Adrenal gland (tissue), 12 donors: ENCODE measurements around the gene HECTD1. TPM values are rescaled to one million over a fixed set of nuclear protein-coding genes. Genes with fewer than 3 reads are reported as not detected.
"Not testable (repeated sequence)": the region's sequence is repeated elsewhere in the genome, so short reads cannot be mapped to it uniquely, and the experiment has no call there.

Experiments
- DNase-seq, 7 donors: peaks; one replicate each; pipeline ENCODE4 v3.0.0-alpha.2; 2019 to 2020
- H3K27ac ChIP-seq, 5 donors: fragments of 200-600 bp; sonication (generic) in 4 of 5; 1 replicate in 3 of 5; 2 replicates in 2 of 5; pipeline versions ENCODE4 v1.5.1 to v1.8.0; 2016 to 2020; ENCODE audit warnings: mild to moderate bottlenecking in 1 of 5
- H3K27me3 ChIP-seq: fragments of 200-600 bp; 2 replicates; pipeline ENCODE4 v1.8.0; 2021
- H3K36me3 ChIP-seq, 2 donors: fragments of 200-600 bp; replicated peaks in 1 of 2; 1 replicate in 1 of 2; 2 replicates in 1 of 2; pipeline versions ENCODE4 v1.5.1 to v1.8.0; 2018 to 2022
- H3K4me1 ChIP-seq, 2 donors: fragments of 200-600 bp; replicated peaks in 1 of 2; 1 replicate in 1 of 2; 2 replicates in 1 of 2; pipeline versions ENCODE4 v1.5.1 to v1.8.0; 2018 to 2021
- H3K4me3 ChIP-seq, 4 donors: fragments of 200-600 bp; sonication (generic) in 3 of 4; one replicate each; pipeline ENCODE4 v1.5.1; 2016 to 2018
- H3K9me3 ChIP-seq, 3 donors: fragments of 200-600 bp; sonication (generic) in 1 of 3; replicated peaks in 1 of 3; 1 replicate in 2 of 3; 2 replicates in 1 of 3; pipeline versions ENCODE4 v1.5.1 to v1.8.0; 2016 to 2021
- POLR2A ChIP-seq, 2 donors: fragments of 450-650 bp; IDR thresholded peaks; one replicate each; pipeline ENCODE4 v1.6.1; 2017; ENCODE audit warnings: antibody characterized with exemption in 2 of 2, mild to moderate bottlenecking in 2 of 2, moderate library complexity in 1 of 2
- WGBS, 4 donors: extraction: QIAGEN DNeasy Blood & Tissue Kit in 2 of 4; methylation state at CpG; one replicate each; pipeline versions ENCODE4 v1.1.5 to v1.1.7; 2013 to 2017; 5-methylcytosine and 5-hydroxymethylcytosine counted together
- intact Hi-C, 2 donors: fragments of 100-400 bp; cut with DNase I; formaldehyde crosslinking; loops; one replicate each; pipeline versions ENCODE4 v1.14.1 to v1.15.0; 2022 to 2023
- polyA plus RNA-seq, 3 donors: library from polyadenylated mRNA; stranded (reverse); fragments of 200-250 nt in 2 of 3; fragments of 350-450 nt in 1 of 3; fragmentation: Illumina TruSeq in 1 of 3; extraction: RNeasy Lipid Tissue Mini Kit (QIAGEN cat#74804) in 1 of 3; gene quantifications; one replicate each; pipeline ENCODE4 v1.2.3, GENCODE V29; 2013 to 2014
- total RNA-seq, 9 donors: library from RNA; depleted of rRNA in 4 of 9; stranded (reverse); fragments of >200 nt in 4 of 9; fragments of 120-200 nt in 1 of 9; fragmentation: NEBNext Ultra II Directional in 1 of 9; extraction: Animal tissue kit (Norgen Biotek cat#: 25700) in 1 of 9; gene quantifications; one replicate each; pipeline versions ENCODE4 v1.1.0 to v1.2.4, GENCODE V29; 2013 to 2023
- TF ChIP-seq, protein P1 (sequence below), 6 experiments: fragments of 450-650 bp in 4 of 6; fragments of 200-600 bp in 2 of 6; sonication (generic) in 1 of 6; IDR thresholded peaks; 1 replicate in 5 of 6; 2 replicates in 1 of 6; pipeline versions ENCODE4 v1.5.1 to v1.8.0; 2016 to 2021; ENCODE audit warnings: antibody characterized with exemption in 6 of 6, mild to moderate bottlenecking in 2 of 6, moderate library complexity in 1 of 6
- donor health status: healthy with polysubstance abuse.
- donor health status: Bipolar disorder and iron deficiency.
- donor health status: DM: yes; HTN: yes; CAD: no.
- donor health status: DM: no; HTN: no; CAD: no.
- donor health status: DM: no; HTN: no; CAD: no.
- donor health status: DM: yes; HTN: yes; CAD: no.

Gene HECTD1
- total and polyA plus RNA-seq, 12 donors, result 77.1 to 309 (median 185) TPM

DNA sequence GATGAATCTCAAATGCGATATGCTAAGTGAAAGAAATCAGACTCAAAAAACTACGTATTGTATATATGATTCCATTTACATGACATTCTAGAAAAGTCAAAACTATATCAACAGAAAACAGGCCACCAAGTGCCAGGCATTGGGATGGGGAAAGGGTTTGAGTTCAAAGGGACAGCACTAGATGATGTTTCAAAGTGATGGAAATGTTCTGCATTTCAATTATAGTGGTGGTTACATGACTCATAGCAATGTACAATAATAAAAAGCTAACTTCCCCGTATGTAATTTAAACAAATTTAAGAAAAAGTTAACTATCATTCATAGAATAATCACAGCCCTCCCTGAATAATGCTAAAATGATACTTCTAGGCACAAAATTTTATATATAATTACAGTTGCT lies 13.5 kb downstream of the HECTD1 start:
- H3K4me1 ChIP-seq, result peaks cover 63 to 75% of the 10 kb centered on the region in 2 donors
- peak overlapping the region in 3 of 5 donors; percentile 82 to 89 (median 83) for H3K27ac ChIP-seq
- intact Hi-C loops, result no loop called here
- H3K27me3 ChIP-seq, result no peaks in the 10 kb centered on the region
- TF ChIP-seq, protein P1, sequence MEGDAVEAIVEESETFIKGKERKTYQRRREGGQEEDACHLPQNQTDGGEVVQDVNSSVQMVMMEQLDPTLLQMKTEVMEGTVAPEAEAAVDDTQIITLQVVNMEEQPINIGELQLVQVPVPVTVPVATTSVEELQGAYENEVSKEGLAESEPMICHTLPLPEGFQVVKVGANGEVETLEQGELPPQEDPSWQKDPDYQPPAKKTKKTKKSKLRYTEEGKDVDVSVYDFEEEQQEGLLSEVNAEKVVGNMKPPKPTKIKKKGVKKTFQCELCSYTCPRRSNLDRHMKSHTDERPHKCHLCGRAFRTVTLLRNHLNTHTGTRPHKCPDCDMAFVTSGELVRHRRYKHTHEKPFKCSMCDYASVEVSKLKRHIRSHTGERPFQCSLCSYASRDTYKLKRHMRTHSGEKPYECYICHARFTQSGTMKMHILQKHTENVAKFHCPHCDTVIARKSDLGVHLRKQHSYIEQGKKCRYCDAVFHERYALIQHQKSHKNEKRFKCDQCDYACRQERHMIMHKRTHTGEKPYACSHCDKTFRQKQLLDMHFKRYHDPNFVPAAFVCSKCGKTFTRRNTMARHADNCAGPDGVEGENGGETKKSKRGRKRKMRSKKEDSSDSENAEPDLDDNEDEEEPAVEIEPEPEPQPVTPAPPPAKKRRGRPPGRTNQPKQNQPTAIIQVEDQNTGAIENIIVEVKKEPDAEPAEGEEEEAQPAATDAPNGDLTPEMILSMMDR (IDR thresholded peaks at IDR 0.05), result no peak
- no peak for TF ChIP-seq POLR2A (IDR thresholded peaks at IDR 0.05)
- DNase-seq, result no peak
- WGBS, 4 donors, result 87 to 90% (median 88%) methylated on average over 3 of the region's 3 CpGs
- no peaks in the 10 kb centered on the region for H3K9me3 ChIP-seq
- peaks cover 0 to 10% of the 10 kb centered on the region in 2 donors for H3K36me3 ChIP-seq
- H3K4me3 ChIP-seq, result no peak overlapping the region

GRCh38 chr14:31192544-31192943 lies 15.0 kb downstream of the HECTD1 start:
- H3K4me3 ChIP-seq, intact Hi-C loops, H3K27ac ChIP-seq, DNase-seq, H3K9me3 ChIP-seq, H3K27me3 ChIP-seq, H3K36me3 ChIP-seq: not testable (repeated sequence)
- WGBS, 4 donors, result 90 to 97% (median 93%) methylated on average over 6 to 8 of the region's 8 CpGs
- H3K4me1 ChIP-seq, result peaks cover 48 to 61% of the 10 kb centered on the region in 2 donors

GRCh38 chr14:31190717-31191263 lies 16.8 kb downstream of the HECTD1 start:
- TF ChIP-seq, protein P1 (IDR thresholded peaks at IDR 0.05), result no peak
- TF ChIP-seq POLR2A (IDR thresholded peaks at IDR 0.05), result no peak
- peaks cover 0 to 10% of the 10 kb centered on the region in 2 donors for H3K36me3 ChIP-seq
- no peak overlapping the region for H3K4me3 ChIP-seq
- 89 to 95% (median 94%) methylated on average over 8 of the region's 8 CpGs for WGBS, 4 donors
- peaks cover 30 to 43% of the 10 kb centered on the region in 2 donors for H3K4me1 ChIP-seq
- no peaks in the 10 kb centered on the region for H3K9me3 ChIP-seq
- intact Hi-C loops, result no loop called here
- no peaks in the 10 kb centered on the region for H3K27me3 ChIP-seq
- H3K27ac ChIP-seq, result no peak overlapping the region
- DNase-seq, result no peak

- TF ChIP-seq, protein P1 (IDR thresholded peaks at IDR 0.05), result no peak
- TF ChIP-seq POLR2A (IDR thresholded peaks at IDR 0.05), result no peak
- Histone ChIP-seq H3K4me1 (peaks cover 25 to 38% of the 10 kb centered on the region in 2 donors), H3K4me3 (no peak overlapping the region), H3K27me3 (no peaks in the 10 kb centered on the region), H3K27ac (peak overlapping the region in 1 of 5 donors; percentile 28), H3K36me3 (peaks cover 0 to 10% of the 10 kb centered on the region in 2 donors), H3K9me3 (no peaks in the 10 kb centered on the region)
- no peak for DNase-seq
- intact Hi-C loops, result no loop called here
- 54 to 67% (median 56%) methylated on average over 3 of the region's 3 CpGs for WGBS, 4 donors
Observed at GRCh38 chr14:31190219-31190603, 17.4 kb downstream of the HECTD1 start.
